SK-N-SH (cell line): ENCODE results near the gene SIX4. TPM values are rescaled to one million over a fixed set of nuclear protein-coding genes. Genes with fewer than 3 reads are reported as not detected.

Source experiments
- CTCF ChIA-PET: fragments of 300-600, 350-600 bp; formaldehyde crosslinking; extraction: SDS; loops from one replicate; lab custom pipeline; 2021; lab: Yijun Ruan, JAX
- POLR2A ChIA-PET: fragments of 350-600 bp; sonication (Branson Sonifier 250); formaldehyde crosslinking; extraction: SDS; loops from one replicate; lab custom pipeline; 2020; ENCODE audit warnings: antibody characterized with exemption, inconsistent platforms; lab: Yijun Ruan, JAX
- DNase-seq: peaks from one replicate; pipeline ENCODE4 v3.0.0; 2012
- H2AFZ ChIP-seq: fragments of 200-600 bp; sonication (generic); 2 replicates; pipeline ENCODE4 v1.8.1; 2016; ENCODE audit warnings: antibody characterized with exemption, mild to moderate bottlenecking, low read depth
- H3F3A ChIP-seq: fragments of 200-600 bp; sonication (generic); replicated peaks from 2 replicates; pipeline ENCODE3; 2016; ENCODE audit warnings: antibody characterized with exemption, mild to moderate bottlenecking; ENCODE audit not compliant: insufficient read depth
- H3K27ac ChIP-seq, 2 experiments: fragments of 200-500 bp in 1 of 2; fragments of 200-600 bp in 1 of 2; sonication (Bioruptor generic) in 1 of 2; sonication (generic), shearing (Covaris generic) in 1 of 2; 2 replicates each; pipeline versions ENCODE4 v1.5.1 to v1.6.1; 2014 to 2016; ENCODE audit warnings: low read depth in 2 of 2, inconsistent platforms in 1 of 2, low read length in 1 of 2, mild to moderate bottlenecking in 1 of 2, mixed read lengths in 1 of 2
- H3K27me3 ChIP-seq: fragments of 200-600 bp; sonication (generic), shearing (Covaris generic); 2 replicates; pipeline ENCODE4 v1.6.1; 2016; ENCODE audit warnings: mixed run types; ENCODE audit not compliant: insufficient read depth
- H3K36me3 ChIP-seq, 2 experiments: fragments of 200-500 bp in 1 of 2; fragments of 200-600 bp in 1 of 2; sonication (Bioruptor generic) in 1 of 2; sonication (generic) in 1 of 2; replicated peaks in 1 of 2; 2 replicates each; pipeline versions ENCODE3 to v1.5.1; 2014 to 2016; ENCODE audit warnings: low read length in 1 of 2, mild to moderate bottlenecking in 1 of 2; ENCODE audit not compliant: insufficient read depth in 2 of 2, control insufficient read depth in 1 of 2
- H3K4me1 ChIP-seq, 2 experiments: fragments of 200-500 bp in 1 of 2; fragments of 200-600 bp in 1 of 2; sonication (Bioruptor generic) in 1 of 2; sonication (generic), shearing (Covaris generic) in 1 of 2; 2 replicates each; pipeline versions ENCODE4 v1.5.1 to v1.6.1; 2014 to 2016; ENCODE audit warnings: low read depth in 1 of 2, low read length in 1 of 2, mixed run types in 1 of 2; ENCODE audit not compliant: insufficient read depth in 2 of 2, control insufficient read depth in 1 of 2
- H3K4me2 ChIP-seq: fragments of 200-600 bp; sonication (generic), shearing (Covaris generic); 2 replicates; pipeline ENCODE4 v1.6.1; 2017; ENCODE audit warnings: mixed run types
- H3K4me3 ChIP-seq, 2 experiments: fragments of 200-500 bp in 1 of 2; fragments of 200-600 bp in 1 of 2; sonication (Bioruptor generic) in 1 of 2; sonication (generic), shearing (Covaris generic) in 1 of 2; 2 replicates each; pipeline versions ENCODE4 v1.5.1 to v1.8.1; 2014 to 2016; ENCODE audit warnings: low read depth in 2 of 2, inconsistent platforms in 1 of 2, low read length in 1 of 2, mild to moderate bottlenecking in 1 of 2, mixed read lengths in 1 of 2, moderate library complexity in 1 of 2
- H3K79me2 ChIP-seq: fragments of 200-600 bp; sonication (generic); 2 replicates; pipeline ENCODE4 v1.8.1; 2017; ENCODE audit warnings: mild to moderate bottlenecking; ENCODE audit not compliant: insufficient read depth
- H3K9ac ChIP-seq: fragments of 200-600 bp; sonication (generic); 2 replicates; pipeline ENCODE4 v1.6.1; 2017; ENCODE audit warnings: mixed run types
- H3K9me2 ChIP-seq: fragments of 200-600 bp; sonication (generic); 2 replicates; pipeline ENCODE4 v1.6.1; 2017; ENCODE audit warnings: mixed run types
- H3K9me3 ChIP-seq: fragments of 200-600 bp; sonication (generic); 2 replicates; pipeline ENCODE4 v1.6.1; 2017; ENCODE audit warnings: mixed run types, mild to moderate bottlenecking, moderate library complexity
- H4K20me1 ChIP-seq: fragments of 200-600 bp; sonication (generic); 2 replicates; pipeline ENCODE4 v1.6.1; 2017; ENCODE audit warnings: mild to moderate bottlenecking, mixed run types; ENCODE audit not compliant: insufficient read depth
- CHD2 ChIP-seq: fragments of 150-350 bp; IDR thresholded peaks from 2 replicates; pipeline ENCODE4 v1.6.1; 2018; ENCODE audit warnings: low read length; ENCODE audit not compliant: partially characterized antibody
- EP300 ChIP-seq, 2 experiments: IDR thresholded peaks; 2 replicates each; pipeline versions ENCODE4 v1.4.0 to v1.6.1; 2012; ENCODE audit warnings: borderline replicate concordance in 1 of 2, low read depth in 1 of 2, low read length in 1 of 2
- FOSL2 ChIP-seq: IDR thresholded peaks from 2 replicates; pipeline ENCODE4 v1.4.0; 2012; ENCODE audit warnings: low read depth, mild to moderate bottlenecking, moderate library complexity, borderline replicate concordance
- GABPA ChIP-seq: IDR thresholded peaks from 2 replicates; pipeline ENCODE4 v1.4.0; 2012; ENCODE audit warnings: low read depth, mild to moderate bottlenecking
- GATA2 ChIP-seq: sonication (generic); formaldehyde crosslinking; IDR thresholded peaks from 2 replicates; pipeline ENCODE4 v1.5.0; 2020; ENCODE audit warnings: mild to moderate bottlenecking, missing genetic modification reagents
- JUND ChIP-seq: IDR thresholded peaks from 2 replicates; pipeline ENCODE4 v1.4.0; 2012
- MAX ChIP-seq: IDR thresholded peaks from 2 replicates; pipeline ENCODE4 v1.4.0; 2012; ENCODE audit warnings: low read depth
- MEF2A ChIP-seq: IDR thresholded peaks from 2 replicates; pipeline ENCODE4 v1.4.0; 2012; ENCODE audit warnings: low read depth, borderline replicate concordance
- MXI1 ChIP-seq: IDR thresholded peaks from 2 replicates; pipeline ENCODE4 v1.6.1; 2012; ENCODE audit warnings: mild to moderate bottlenecking, low read depth, low read length, improper control_type of control experiment
- NFIC ChIP-seq: IDR thresholded peaks from 2 replicates; pipeline ENCODE4 v1.4.0; 2012; ENCODE audit warnings: borderline replicate concordance
- POLR2AphosphoS5 ChIP-seq: IDR thresholded peaks from 2 replicates; pipeline ENCODE4 v1.6.1; 2012; ENCODE audit warnings: low read depth, low read length
- RAD21 ChIP-seq: IDR thresholded peaks from 2 replicates; pipeline ENCODE4 v1.6.1; 2012; ENCODE audit warnings: mild to moderate bottlenecking, low read length
- RCOR1 ChIP-seq: fragments of 150-350 bp; IDR thresholded peaks from 2 replicates; pipeline ENCODE4 v1.6.1; 2017; ENCODE audit warnings: antibody characterized with exemption, low read length
- TAF1 ChIP-seq: IDR thresholded peaks from 2 replicates; pipeline ENCODE4 v1.6.1; 2012; ENCODE audit warnings: low read depth, mild to moderate bottlenecking, low read length, moderate library complexity, borderline replicate concordance
- TCF12 ChIP-seq: IDR thresholded peaks from 2 replicates; pipeline ENCODE4 v1.4.0; 2012
- USF1 ChIP-seq: IDR thresholded peaks from 2 replicates; pipeline ENCODE4 v1.4.0; 2012; ENCODE audit warnings: low read depth, borderline replicate concordance
- USF2 ChIP-seq: fragments of 150-350 bp; IDR thresholded peaks from 2 replicates; pipeline ENCODE4 v1.6.1; 2017; ENCODE audit warnings: antibody characterized with exemption, low read length, low read depth, borderline replicate concordance
- ZBTB33 ChIP-seq: IDR thresholded peaks from 2 replicates; pipeline ENCODE4 v1.4.0; 2012; ENCODE audit warnings: low read depth, borderline replicate concordance
- WGBS: methylation state at CpG from one replicate; pipeline ENCODE4 v1.1.6; 2017; ENCODE audit warnings: low lambda C conversion rate; 5-methylcytosine and 5-hydroxymethylcytosine counted together
- polyA plus RNA-seq, 3 experiments: library from polyadenylated mRNA; depleted of rRNA; stranded (reverse); fragments of >200 nt; gene quantifications; 2 replicates each; pipeline ENCODE4 v1.2.3, GENCODE V29; 2012

The SIX4 gene
- polyA plus RNA-seq, 1 of the 3 experiments (the other 2 are of a cell fraction): 3.3 TPM

GRCh38 chr14:60756847-60757246 lies 32.7 kb upstream of the SIX4 start:
- CTCF ChIA-PET: interaction anchor here (0.7 to 1.3 kb wide), 2 partner anchors 9 to 759 kb away, joined by 3 read pairs; no protein-coding TSS in a partner anchor
- no peaks in the 10 kb centered on the region for H3K27me3 ChIP-seq
- no peak overlapping the region for H2AFZ ChIP-seq
- TF ChIP-seq ZBTB33 (no peak), GATA2 (CRISPR knock-in tag) (no peak), RCOR1 (no peak), TAF1 (no peak), GABPA (no peak), NFIC (no peak), POLR2AphosphoS5 (no peak), MEF2A (no peak), USF2 (no peak), USF1 (no peak), MXI1 (no peak), JUND (no peak), EP300 (IDR thresholded peaks at IDR 0.05; ENCODE audit: borderline replicate concordance in 1 of 2, low read depth in 1 of 2, low read length in 1 of 2) (no peak), MAX (no peak), CHD2 (no peak), RAD21 (no peak), TCF12 (no peak), FOSL2 (no peak)
- H3K4me3 ChIP-seq: peak overlapping the region in 1 of 2 experiments; percentile 14; a peak in 2 of 4 replicates
- WGBS: 52% methylated on average over 1 of the region's 1 CpG
- H3K79me2 ChIP-seq: peaks cover 91% of the 10 kb centered on the region
- H4K20me1 ChIP-seq: peaks cover 8% of the 10 kb centered on the region; the same call in 1 of the 2 replicates
- H3K36me3 ChIP-seq: no peaks in the 10 kb centered on the region
- no peak for DNase-seq
- no peaks in the 10 kb centered on the region for H3K9me2 ChIP-seq
- peaks cover 17% of the 10 kb centered on the region for H3F3A ChIP-seq
- peak overlapping the region; percentile 16; the same call in 1 of the 2 replicates for H3K9ac ChIP-seq
- POLR2A ChIA-PET: no interaction called here
- H3K4me1 ChIP-seq: peaks cover 0 to 31% of the 10 kb centered on the region in 2 experiments; a peak in 3 of 4 replicates
- H3K9me3 ChIP-seq: no peaks in the 10 kb centered on the region
- peak overlapping the region; percentile 25 to 64; a peak in 3 of 4 replicates for H3K27ac ChIP-seq
- H3K4me2 ChIP-seq: peak overlapping the region; percentile 48; the same call in 1 of the 2 replicates
